HG02610 (cell line): Measurements from ENCODE around the gene COL4A1.

Source experiments
- ATAC-seq: cut with Tn5 transposase; IDR thresholded peaks from one replicate; pipeline ENCODE4 v1.9.1; 2021; ENCODE audit warnings: mild to moderate bottlenecking, moderate library complexity; ENCODE audit not compliant: unreplicated experiment

COL4A1 gene

GRCh38 chr13:110280231-110280813 is 26.6 kb downstream of the COL4A1 start:
- ATAC-seq = no peak

DNA sequence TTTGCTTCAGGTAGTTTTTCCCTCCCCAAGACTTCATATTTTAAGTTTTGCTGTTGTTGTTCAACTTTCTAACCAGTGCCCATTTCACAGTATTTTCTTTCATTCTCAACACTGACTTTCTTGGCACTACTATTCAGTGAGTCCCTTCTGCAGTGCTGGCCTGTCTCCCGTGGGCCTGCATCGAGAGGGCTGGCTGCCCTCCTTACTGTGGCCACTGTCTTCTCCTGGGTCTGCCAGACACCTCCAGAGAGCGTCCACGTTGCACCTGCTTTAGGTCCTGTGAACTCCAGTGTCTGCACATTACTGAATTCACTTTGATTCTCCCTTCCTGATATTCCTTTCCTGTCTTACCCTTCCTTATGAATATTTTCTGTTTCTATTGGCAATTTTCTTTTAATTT is 27.3 kb downstream of the COL4A1 start:
- ATAC-seq = no peak

DNA sequence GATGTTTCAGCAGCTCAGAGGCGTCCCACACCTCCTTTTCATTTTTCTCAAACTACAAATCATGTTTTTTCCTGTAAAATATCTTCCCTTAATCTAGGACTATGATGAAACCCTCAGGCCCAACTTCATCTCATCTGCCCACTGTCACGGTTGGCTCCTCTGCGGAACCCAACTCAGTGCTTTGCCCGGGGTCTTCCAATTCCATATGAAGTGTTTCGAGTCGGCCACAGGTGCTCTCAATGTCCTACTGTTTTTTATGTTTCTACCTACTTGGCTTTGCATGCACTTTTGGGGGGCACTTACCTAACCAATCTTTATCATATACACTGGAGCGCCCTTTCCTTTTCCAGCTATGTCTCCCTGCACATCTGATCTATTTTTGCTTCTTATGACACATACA is 28.1 kb downstream of the COL4A1 start:
- ATAC-seq = no peak

DNA sequence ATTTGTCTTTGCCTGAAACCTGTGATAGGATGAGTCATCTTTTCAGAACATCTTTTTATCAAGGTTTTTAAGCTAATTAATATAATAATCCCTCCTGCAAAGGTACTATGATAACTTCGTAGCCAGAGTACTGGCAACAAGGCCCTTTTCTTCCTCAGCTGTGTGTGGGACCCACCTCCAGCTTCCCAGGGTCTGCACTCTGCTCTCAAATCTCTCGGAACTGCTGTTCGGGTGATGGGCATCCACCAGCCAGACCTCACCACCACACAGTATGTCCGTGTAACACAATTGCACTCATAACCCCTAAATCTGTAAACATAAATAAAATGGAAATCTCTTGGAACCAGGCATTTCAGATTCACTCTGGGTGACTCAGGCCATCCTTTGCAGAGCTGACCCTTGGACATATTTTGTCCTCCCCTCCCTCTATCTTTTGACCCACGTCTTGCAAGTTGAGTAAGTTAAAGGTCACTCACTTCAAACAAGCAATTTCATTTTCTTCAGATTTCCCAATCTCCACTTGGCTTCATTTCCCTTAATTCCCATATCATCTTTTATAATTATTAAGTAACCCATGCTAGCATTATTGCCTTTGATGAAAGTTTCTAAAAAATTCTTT is 29.5 kb downstream of the COL4A1 start:
- ATAC-seq = no peak

DNA sequence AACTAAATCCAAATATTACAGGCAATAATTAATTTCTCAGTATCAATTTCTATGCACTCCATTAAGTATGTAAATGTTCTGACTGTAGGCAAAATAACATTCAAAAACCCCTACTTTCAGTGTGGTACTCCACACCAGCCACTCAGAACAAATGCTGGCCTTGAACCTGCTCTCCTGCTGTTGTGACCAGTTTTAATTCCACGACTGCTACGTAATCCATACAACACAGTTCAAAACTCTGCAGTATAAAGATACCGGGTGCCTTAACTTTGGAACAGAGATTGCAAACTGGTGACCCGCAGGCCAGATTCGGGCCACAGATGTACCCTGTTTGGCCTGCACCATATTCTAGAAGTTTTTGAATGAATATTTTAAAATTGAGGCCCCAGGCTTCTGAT is 30.4 kb downstream of the COL4A1 start:
- ATAC-seq = no peak

DNA sequence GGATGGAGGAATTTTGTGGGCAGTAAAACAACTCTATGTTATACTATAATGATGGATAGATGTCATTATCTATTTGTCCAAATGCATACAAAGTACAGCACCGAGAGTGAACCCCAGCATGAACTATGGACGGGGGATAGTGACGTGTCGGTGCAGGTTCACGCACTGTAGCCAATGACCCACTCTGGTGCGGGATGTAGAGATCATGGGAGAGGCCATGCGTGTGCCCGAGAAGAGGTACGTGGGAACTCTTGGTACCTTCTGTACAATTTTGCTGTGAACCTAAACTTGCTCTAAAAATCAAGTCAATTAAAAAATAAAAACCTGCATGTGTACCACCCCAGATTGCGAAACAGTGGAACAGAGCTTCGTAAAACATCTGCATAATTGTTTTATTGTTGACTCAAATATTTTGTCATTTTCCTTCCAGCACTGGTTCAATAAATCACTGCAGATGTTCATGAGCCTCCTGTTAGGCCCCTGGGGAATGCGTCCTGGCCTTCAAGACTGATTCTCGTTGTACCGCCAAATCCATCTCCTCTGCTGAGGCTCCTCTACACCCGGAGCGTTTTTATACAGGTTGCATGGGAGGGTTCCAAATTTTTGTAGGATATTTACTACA is 30.9 kb downstream of the COL4A1 start:
- ATAC-seq = no peak

DNA sequence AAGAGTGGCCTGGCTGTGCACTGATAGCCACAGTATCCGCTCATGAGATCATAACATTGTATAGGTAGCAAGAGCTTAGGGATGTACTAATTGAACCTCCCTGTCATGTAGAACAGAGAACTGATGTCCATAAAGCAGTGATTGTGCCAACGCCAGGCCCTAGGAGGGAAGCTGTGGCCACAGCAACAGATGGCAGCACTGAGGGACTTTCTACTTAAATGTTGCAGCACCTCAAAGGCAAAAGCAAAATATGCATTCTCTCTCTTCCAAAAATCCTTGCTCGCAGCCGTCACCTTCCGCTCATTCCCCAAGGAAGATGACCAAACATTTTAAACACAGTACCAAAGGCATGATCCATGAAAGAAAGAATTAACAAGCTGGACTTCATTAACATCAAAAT is 32.3 kb downstream of the COL4A1 start:
- no peak for ATAC-seq

DNA sequence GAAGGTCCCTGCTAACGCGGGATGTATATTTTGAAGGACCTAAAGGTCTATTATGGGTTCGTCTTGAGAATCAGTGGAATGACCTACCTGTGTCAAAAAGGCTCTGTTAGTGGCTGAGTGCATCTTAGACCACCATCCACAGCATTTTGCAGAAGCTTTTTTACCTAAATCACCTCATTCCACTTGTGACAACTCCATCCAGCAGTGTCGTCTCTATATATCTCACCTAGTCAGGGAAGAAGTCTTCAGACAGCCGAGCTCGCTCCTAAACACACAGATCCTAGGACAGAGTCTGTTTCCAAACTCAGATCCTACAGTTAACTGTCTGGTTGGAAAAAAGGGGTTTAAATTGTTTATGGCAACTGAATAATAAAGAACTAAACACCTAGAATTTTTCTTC is 33.7 kb downstream of the COL4A1 start:
- no peak for ATAC-seq

- ATAC-seq = no peak
Measured at GRCh38 chr13:110272651-110273050, 34.3 kb downstream of the COL4A1 start.

DNA sequence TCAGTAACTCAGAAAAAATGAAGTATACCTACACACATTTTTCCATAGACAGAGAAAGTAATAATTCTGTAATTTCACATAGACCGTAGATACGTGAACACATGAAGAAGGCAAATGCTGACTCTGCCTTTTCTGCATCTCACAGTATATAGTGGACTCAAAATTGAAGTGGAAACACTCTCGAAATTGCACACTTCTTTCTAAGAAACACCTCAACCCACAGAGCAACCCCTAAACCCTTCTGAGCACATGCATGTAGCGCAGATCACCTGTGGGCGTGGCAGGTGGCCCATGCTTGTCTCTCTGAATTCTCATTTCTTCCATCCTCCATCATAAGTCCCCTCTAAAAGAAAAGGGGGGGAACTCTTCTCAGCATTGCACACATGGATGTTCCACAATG is 34.7 kb downstream of the COL4A1 start:
- no peak for ATAC-seq

- no peak for ATAC-seq
Measured at GRCh38 chr13:110271313-110271712, 35.6 kb downstream of the COL4A1 start.

DNA sequence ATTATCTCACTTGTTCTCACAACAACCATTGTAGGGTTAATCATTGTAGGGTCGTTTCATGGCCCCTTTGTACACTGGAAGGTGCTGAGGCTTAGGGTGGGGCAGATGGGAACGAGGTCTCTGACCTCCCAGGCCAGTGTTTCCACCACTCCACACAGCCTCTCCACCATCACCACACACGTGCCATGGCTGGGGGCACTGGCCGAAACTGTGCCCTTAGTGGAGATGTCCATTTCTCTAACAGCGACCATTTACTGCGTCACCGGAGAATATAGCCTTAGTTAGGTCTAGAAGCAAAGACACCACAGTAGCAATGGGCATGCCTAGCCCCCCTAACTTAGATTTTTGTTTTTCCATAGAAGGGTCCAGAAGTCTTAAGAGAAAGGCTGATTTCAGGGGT is 36.5 kb downstream of the COL4A1 start:
- ATAC-seq = no peak

GRCh38 chr13:110269509-110270185 is 37.3 kb downstream of the COL4A1 start:
- ATAC-seq = no peak

DNA sequence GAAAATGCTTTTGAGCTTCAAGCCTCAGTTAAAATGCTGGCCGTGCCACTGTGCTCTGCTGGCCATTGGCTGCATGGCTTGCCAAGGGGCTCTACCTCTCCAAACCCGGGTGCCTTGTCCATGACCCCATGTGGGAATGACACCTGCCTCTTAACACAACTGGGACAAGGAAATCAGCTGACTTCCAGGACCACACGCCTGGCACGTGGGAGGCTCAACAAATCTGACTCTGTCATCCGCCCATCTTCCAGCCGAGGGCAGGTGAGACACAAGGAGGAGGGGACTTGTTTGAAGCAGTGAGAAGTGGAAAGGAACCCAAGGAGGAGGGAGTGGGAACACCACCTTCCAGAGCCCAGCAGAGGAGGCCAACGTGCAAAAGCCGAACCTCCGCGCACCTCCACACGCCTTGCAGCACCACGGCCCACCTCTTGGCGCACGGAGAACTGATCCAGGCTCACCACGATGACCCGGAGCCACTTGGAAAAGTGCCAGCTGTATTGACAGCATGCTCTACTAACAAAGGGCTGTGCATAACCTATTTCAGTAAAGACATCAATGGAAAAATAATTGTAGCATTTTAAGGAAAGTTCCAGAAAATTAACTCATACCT is 38.3 kb downstream of the COL4A1 start:
- no peak for ATAC-seq

DNA sequence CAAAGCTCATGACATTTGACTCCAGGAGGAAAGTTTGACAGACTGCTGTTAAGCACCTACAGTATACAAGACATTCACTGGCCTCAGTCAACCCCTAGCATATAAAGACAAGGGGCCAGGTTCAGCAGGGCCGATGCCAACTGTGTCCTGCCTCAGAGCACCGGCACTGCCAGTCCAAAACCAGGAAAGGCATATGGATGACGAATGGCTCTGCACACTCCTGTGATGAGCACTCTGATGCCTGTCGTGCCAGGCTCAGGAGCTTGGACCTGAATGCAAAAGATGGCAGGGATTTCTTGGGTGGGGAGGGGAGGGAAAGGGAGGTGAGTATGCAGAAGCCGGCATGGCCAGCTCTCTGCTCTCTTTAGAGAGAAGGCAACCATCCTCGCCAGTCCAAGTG is 38.9 kb downstream of the COL4A1 start:
- ATAC-seq = no peak

GRCh38 chr13:110266983-110267382 is 40.0 kb downstream of the COL4A1 start:
- ATAC-seq = no peak

DNA sequence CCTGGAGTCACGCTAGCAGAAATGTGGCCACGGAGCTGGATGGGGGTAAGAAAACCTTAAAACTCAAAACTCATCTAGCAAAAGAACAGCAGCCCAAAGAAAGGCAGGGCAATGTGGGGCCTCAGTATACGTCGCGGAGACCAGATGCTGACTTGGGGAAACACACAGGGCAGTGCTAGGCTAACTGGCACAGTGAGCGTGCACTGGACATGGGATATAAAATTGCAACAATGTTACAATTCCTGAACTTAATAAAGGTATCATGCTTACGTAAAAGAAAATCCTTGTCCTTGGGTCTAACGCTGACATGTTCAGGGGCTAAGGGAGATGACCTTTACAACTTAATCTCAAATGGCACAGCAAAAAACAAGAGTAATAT is 40.5 kb downstream of the COL4A1 start:
- ATAC-seq = no peak

DNA sequence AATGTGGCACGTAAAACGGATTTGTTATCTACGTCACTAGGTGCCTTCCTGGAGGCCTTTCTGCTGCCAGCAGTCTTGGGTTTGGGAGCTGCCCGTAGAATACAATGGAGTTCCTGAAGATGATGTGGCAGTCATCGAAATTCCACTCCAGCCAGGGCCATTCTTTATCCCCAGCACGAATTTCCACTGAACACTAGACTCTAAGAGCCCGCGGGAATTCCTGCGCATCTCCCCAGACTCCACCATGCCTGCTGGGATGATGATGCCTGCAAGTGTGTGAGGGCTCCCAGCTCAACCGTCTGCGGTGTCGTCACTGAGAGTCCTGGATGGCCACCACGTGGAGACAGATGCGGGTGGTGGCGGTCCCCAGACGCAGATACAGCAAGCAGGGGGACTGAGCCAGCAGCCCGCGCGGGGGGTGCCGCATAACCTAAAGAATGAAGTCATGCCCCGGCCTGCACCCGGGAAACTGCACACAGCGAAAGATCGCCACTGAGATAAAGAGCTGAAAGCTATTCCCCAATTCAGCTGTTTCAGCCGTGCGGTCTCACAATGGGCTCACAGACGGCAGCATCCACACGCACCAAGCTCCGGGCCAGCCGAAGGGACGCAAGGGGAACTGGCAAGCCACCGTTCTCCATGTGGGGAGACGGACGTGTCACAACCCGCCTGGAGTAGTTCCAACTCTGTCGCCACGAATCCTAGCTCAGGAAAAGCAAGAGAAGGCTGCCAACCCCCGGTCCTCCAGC is 41.1 kb downstream of the COL4A1 start:
- no peak for ATAC-seq

GRCh38 chr13:110265341-110265681 is 41.6 kb downstream of the COL4A1 start:
- ATAC-seq = no peak

GRCh38 chr13:110264685-110265275 is 42.2 kb downstream of the COL4A1 start:
- ATAC-seq = no peak

DNA sequence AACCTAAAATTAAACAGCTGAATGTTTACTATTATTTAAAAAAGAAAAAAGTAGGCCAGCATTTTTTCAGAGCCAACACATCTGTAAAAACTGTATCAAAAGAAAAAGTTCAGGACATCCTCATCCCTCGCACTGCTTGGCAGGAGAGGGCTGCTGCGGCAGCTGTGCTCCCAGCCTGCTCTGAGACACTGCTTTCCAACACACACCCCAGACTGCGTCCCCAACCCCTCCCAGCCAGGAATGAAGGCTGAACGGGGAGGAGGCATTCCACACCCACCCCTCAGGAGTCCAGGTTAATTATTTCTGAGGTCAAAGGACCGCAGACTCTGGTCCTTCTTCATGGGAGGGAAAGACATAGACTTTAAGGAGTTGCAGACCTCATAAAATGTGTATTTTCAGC is 43.1 kb downstream of the COL4A1 start:
- ATAC-seq = no peak
